ENCODE measurements around the gene CREG1.

- TF ChIP-seq POLR2AphosphoS5 (IDR thresholded peaks at IDR 0.05) (no peak), EP300 (IDR thresholded peaks at IDR 0.05) (no peak), CTCF (IDR thresholded peaks at IDR 0.05) (no peak), POLR2A (IDR thresholded peaks at IDR 0.05) (no peak)
These were observed 19.5 kb upstream of the CREG1 start for GRCh38 chr1:167573035-167573434.

All from sigmoid colon (tissue), 4 donors.